ENCODE measurements around the gene CCDC7. TPM values are rescaled to one million over a fixed set of nuclear protein-coding genes. Genes with fewer than 3 reads are reported as not detected.
"Not testable (repeated sequence)": the region's sequence is repeated elsewhere in the genome, so short reads cannot be mapped to it uniquely, and the experiment has no call there.

CCDC7 gene
- polyA plus RNA-seq, 6 donors from 2014 or later = 3.8 to 14.4 (median 5.8) TPM; not detected in 1

DNA sequence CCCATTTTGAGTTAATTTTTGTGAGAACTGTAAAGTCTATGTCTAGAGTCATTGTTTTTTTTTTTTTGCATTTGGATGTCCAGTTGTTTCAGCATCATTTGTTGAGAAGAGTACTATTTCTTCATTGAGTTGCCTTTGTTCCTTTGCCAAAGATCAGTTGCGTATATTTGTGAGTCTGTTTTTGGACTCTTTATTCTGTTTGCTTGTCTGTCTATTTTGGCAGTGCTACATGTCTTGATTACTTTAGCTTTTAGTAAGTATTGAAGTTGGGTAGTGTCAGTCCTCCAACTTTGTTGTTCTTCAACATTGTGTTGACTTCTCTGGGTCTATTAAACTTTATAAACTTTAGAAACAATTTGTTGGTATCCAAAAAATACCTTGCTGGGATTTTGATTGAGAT lies 31.6 kb downstream of the CCDC7 start:
- no peak overlapping the region for H3K27ac Mint-ChIP-seq
- peaks cover 10 to 28% (median 21%) of the 10 kb centered on the region in 7 donors for H3K9me3 Mint-ChIP-seq
- no peaks in the 10 kb centered on the region for H3K27me3 Mint-ChIP-seq
- peaks cover 35 to 72% of the 10 kb centered on the region in 2 donors for H3K36me3 Mint-ChIP-seq
- H3K4me3 Mint-ChIP-seq = no peak overlapping the region
- DNase-seq = no peak
- H3K4me1 Mint-ChIP-seq = peaks cover 0 to 5% (median 0%) of the 10 kb centered on the region in 3 donors
- ATAC-seq (ENCODE audit: low read depth in 2 of 2) = no peak

DNA sequence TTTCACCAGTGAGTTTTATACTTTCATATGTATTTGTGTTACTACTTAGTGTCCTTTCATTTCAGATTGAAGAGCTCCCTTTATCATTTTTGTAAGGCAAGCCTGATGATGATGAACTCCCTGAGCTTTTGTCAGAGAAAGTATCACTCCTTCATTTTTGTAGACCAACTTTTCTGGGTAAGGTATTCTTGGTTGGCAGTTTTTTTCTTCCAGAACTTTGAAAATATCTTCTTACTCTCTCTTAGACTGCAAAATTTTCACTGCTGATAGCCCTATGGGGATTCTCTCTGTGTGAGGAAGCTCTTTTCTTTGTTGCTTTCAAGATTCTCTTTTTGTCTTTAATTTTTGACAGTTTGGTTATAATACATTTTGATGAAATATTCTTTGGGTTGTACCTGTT lies 35.7 kb downstream of the CCDC7 start:
- no peak overlapping the region for H3K4me3 Mint-ChIP-seq
- H3K27ac Mint-ChIP-seq = no peak overlapping the region
- peaks cover 10 to 44% (median 38%) of the 10 kb centered on the region in 7 donors for H3K9me3 Mint-ChIP-seq
- DNase-seq (no peak), ATAC-seq (ENCODE audit: low read depth in 2 of 2) (no peak)
- H3K36me3 Mint-ChIP-seq = peaks cover 36 to 76% of the 10 kb centered on the region in 2 donors
- no peaks in the 10 kb centered on the region for H3K4me1 Mint-ChIP-seq
- H3K27me3 Mint-ChIP-seq = no peaks in the 10 kb centered on the region

DNA sequence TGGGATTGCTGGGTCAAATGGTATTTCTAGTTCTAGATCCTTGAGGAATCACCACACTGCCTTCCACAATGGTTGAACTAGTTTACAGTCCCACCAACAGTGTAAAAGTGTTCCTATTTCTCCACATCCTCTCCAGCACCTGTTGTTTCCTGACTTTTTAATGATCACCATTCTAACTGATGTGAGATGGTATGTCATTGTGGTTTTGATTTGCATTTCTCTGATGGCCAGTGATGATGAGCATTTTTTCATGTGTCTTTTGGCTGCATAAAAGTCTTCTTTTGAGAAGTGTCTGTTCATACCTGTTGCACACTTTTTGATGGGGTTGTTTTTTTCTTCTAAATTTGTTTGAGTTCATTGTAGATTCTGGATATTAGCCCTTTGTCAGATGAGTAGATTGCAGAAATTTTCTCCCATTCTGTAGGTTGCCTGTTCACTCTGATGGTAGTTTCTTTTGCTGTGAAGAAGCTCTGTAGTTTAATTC lies 37.1 kb downstream of the CCDC7 start:
- Mint-ChIP-seq H3K36me3 (peaks cover 44 to 70% of the 10 kb centered on the region in 2 donors), H3K9me3 (peaks cover 13 to 50% (median 40%) of the 10 kb centered on the region in 7 donors)
- ATAC-seq (ENCODE audit: low read depth in 2 of 2); H3K27me3 Mint-ChIP-seq; H3K27ac Mint-ChIP-seq; H3K4me1 Mint-ChIP-seq; H3K4me3 Mint-ChIP-seq; DNase-seq: not testable (repeated sequence)

DNA sequence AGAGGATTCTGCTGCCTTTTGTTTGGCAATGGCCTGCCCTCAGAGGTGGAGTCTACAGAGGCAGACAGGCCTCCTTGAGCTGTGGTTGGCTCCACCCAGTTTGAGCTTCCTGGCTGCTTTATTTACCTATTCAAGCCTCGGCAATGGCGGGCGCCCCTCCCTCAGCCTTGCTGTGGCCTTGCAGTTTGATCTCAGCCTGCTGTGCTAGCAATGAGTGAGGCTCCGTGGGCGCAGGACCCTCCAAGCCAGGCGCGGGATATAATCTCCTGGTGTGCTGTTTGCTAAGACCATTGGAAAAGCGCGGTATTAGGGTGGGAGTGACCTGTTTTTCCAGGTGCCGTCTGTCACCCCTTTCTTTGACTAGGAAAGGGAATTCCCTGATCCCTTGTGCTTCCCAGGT lies 42.1 kb downstream of the CCDC7 start:
- not testable (repeated sequence) for H3K27me3 Mint-ChIP-seq; H3K4me1 Mint-ChIP-seq; H3K4me3 Mint-ChIP-seq; ATAC-seq (ENCODE audit: low read depth in 2 of 2); H3K27ac Mint-ChIP-seq; DNase-seq
- Mint-ChIP-seq H3K9me3 (peaks cover 9 to 37% (median 25%) of the 10 kb centered on the region in 7 donors), H3K36me3 (peaks cover 39 to 61% of the 10 kb centered on the region in 2 donors)

DNA sequence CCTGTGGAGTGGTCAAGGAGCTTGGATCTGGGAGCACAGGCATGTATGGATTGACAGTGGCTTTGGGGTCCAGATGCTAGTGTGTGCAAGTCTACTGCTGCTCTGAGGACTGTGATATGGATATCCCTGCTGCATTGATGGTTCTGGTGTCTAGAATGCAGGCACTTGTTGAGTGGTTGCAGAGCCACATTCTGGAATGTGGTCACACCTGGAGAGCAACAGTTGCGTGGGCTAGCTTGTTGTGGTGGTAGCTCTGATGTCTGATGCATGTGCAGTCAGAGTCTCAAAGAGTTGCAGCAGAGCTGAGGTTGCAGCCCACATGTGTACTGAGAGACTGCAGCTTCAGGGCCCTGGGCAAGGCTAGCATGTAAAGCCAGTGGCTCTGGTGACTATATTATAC lies 43.2 kb downstream of the CCDC7 start:
- DNase-seq = no peak
- Mint-ChIP-seq H3K4me3 (no peak overlapping the region), H3K27me3 (no peaks in the 10 kb centered on the region), H3K9me3 (peaks cover 9 to 28% (median 15%) of the 10 kb centered on the region in 7 donors), H3K4me1 (no peaks in the 10 kb centered on the region), H3K36me3 (peaks cover 39 to 60% of the 10 kb centered on the region in 2 donors), H3K27ac (no peak overlapping the region)
- ATAC-seq (ENCODE audit: low read depth in 2 of 2) = no peak

DNA sequence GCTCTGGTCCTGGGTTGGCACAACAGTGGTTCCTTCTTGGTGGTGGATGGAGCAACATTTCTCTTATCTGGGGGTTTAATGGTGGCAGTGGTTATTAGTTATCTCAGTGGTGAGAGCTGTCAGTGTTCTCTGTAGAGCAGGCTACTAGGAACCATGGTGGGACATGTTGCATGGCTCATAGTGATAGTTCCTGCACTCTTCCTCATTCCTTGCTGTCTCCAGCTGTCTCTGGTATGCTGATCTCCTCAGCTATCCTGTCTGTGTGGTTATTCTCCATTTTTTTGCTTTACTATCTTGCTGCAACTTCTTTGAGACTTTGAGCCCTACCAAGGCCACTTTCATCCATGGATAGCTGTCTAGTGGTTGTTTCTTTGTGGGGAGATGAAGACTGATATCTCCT lies 44.0 kb downstream of the CCDC7 start:
- DNase-seq = no peak
- ATAC-seq (ENCODE audit: low read depth in 2 of 2) = no peak
- Mint-ChIP-seq H3K4me3 (no peak overlapping the region), H3K4me1 (no peaks in the 10 kb centered on the region), H3K9me3 (peaks cover 9 to 22% (median 15%) of the 10 kb centered on the region in 7 donors), H3K27me3 (no peaks in the 10 kb centered on the region), H3K36me3 (peaks cover 39 to 58% of the 10 kb centered on the region in 2 donors), H3K27ac (no peak overlapping the region)

DNA sequence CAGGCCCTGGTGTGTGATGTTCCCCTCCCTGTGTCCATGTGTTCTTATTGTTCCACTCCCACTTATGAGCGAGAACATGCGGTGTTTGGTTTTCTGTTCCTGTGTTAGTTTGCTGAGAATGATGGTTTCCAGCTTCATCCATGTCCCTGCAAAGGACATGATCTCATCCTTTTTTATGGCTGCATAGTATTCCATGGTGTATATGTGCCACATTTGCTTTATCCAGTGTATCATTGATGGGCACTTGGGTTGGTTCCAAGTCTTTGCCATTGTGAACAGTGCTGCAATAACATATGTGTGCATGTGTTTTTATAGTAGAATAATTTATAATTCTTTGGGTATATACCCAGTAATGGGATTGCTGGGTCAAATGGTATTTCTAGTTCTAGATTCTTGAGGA lies 48.6 kb downstream of the CCDC7 start:
- ATAC-seq (ENCODE audit: low read depth in 2 of 2); DNase-seq; H3K4me1 Mint-ChIP-seq; H3K27ac Mint-ChIP-seq; H3K27me3 Mint-ChIP-seq; H3K4me3 Mint-ChIP-seq: not testable (repeated sequence)
- peaks cover 32 to 43% of the 10 kb centered on the region in 2 donors for H3K36me3 Mint-ChIP-seq
- H3K9me3 Mint-ChIP-seq = peaks cover 2 to 23% (median 7%) of the 10 kb centered on the region in 7 donors

DNA sequence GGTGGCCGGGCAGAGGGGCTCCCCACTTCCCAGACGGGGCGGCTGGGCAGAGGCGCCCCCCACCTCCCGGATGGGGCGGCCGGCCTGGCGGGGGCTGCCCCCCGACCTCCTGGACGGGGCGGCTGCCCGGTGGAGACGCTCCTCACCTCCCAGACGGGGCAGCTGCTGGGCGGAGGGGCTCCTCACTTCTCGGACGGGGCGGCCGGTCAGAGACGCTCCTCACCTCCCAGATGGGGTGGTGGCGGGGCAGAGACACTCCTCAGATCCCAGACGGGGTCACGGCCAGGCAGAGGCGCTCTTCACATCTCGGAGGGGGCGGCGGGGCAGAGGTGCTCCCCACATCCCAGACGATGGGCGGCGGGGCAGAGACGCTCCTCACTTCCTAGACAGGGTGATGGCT lies 54.2 kb downstream of the CCDC7 start:
- not testable (repeated sequence) for H3K27ac Mint-ChIP-seq; DNase-seq; ATAC-seq (ENCODE audit: low read depth in 2 of 2); H3K4me3 Mint-ChIP-seq; H3K27me3 Mint-ChIP-seq; H3K4me1 Mint-ChIP-seq
- peaks cover 20 to 42% of the 10 kb centered on the region in 2 donors for H3K36me3 Mint-ChIP-seq
- H3K9me3 Mint-ChIP-seq = peaks cover 7 to 28% (median 14%) of the 10 kb centered on the region in 7 donors

DNA sequence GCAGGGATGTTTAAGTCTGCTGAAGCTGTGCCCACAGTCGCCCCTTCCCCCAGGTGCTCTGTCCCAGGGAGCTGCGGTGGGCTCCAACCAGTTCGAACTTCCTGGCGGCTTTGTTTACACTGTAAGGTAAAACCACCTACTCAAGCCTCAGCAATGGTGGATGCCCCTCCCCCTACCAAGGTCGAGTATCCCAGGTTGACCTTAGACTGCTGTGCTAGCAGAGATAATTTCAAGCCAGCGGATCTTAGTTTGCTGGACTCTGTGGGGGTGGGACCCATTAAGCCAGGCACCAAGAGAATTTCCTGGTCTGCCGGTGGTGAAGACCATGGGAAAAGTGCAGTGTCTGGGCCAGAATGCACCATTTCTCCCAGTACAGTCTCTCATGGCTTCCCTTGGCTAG lies 56.0 kb downstream of the CCDC7 start:
- DNase-seq (no peak), ATAC-seq (ENCODE audit: low read depth in 2 of 2) (no peak)
- H3K4me3 Mint-ChIP-seq = no peak overlapping the region
- H3K36me3 Mint-ChIP-seq = peaks cover 9 to 31% of the 10 kb centered on the region in 2 donors
- no peaks in the 10 kb centered on the region for H3K27me3 Mint-ChIP-seq
- peaks cover 4 to 21% (median 11%) of the 10 kb centered on the region in 7 donors for H3K9me3 Mint-ChIP-seq
- no peak overlapping the region for H3K27ac Mint-ChIP-seq
- H3K4me1 Mint-ChIP-seq = peaks cover 0 to 4% (median 0%) of the 10 kb centered on the region in 3 donors

DNA sequence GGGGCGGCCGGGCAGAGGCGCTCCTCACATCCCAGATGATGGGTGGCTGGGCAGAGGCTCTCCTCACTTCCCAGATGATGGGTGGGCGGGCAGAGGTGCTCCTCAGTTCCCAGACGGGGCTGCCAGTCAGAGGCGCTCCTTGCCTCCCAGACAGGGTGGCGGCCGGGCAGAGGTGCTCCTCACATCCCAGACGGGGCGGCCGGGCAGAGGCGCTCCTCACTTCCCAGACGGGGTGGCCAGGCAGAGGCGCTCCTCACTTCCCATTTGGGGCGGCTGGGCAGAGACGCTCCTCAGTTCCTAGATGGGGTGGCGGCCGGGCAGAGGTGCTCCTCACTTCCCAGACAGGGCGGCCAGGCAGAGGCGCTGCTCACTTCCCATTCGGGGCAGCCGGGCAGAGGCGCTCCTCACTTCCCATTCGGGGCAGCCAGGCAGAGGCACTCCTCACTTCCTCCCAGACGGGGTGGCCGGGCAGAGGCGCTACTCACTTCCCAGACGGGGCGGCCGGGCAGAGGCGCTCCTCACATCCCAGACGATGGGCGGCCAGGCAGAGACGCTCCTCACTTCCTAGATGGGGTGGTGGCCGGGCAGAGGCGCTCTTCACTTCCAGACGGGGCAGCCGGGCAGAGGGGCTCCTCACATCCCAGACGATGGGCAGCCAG lies 60.0 kb downstream of the CCDC7 start:
- Mint-ChIP-seq H3K9me3 (peaks cover 3 to 26% (median 8%) of the 10 kb centered on the region in 7 donors), H3K36me3 (peaks cover 4 to 14% of the 10 kb centered on the region in 2 donors), H3K27ac (peak overlapping the region in 1 of 6 donors; percentile 47)
- DNase-seq; H3K4me3 Mint-ChIP-seq; H3K27me3 Mint-ChIP-seq; H3K4me1 Mint-ChIP-seq; ATAC-seq (ENCODE audit: low read depth in 2 of 2): not testable (repeated sequence)

DNA sequence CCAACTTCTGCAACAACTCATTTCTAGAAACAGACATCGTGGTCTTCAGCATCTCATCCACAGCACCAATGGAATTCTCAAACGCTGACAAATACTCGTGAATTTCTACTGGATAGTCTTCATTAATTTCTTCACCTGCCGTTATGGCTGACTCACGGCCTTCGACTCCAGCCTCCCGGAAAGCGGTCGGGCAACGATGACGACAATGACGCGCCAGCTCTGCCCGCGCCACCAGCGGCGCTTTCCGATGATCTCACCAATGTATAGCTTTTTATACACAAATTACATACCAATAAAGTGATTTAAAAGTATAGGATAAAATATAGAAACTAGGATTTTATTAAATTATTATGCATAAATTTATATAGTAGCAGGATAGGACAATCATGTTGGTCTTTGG lies 65.7 kb downstream of the CCDC7 start:
- ATAC-seq (ENCODE audit: low read depth in 2 of 2) = no peak
- Mint-ChIP-seq H3K4me3 (no peak overlapping the region), H3K27ac (peak overlapping the region in 2 of 6 donors; percentile 47 to 49), H3K9me3 (peaks cover 0 to 9% (median 0%) of the 10 kb centered on the region in 7 donors), H3K36me3 (peaks cover 0 to 14% of the 10 kb centered on the region in 2 donors), H3K4me1 (no peaks in the 10 kb centered on the region), H3K27me3 (no peaks in the 10 kb centered on the region)
- DNase-seq = no peak

DNA sequence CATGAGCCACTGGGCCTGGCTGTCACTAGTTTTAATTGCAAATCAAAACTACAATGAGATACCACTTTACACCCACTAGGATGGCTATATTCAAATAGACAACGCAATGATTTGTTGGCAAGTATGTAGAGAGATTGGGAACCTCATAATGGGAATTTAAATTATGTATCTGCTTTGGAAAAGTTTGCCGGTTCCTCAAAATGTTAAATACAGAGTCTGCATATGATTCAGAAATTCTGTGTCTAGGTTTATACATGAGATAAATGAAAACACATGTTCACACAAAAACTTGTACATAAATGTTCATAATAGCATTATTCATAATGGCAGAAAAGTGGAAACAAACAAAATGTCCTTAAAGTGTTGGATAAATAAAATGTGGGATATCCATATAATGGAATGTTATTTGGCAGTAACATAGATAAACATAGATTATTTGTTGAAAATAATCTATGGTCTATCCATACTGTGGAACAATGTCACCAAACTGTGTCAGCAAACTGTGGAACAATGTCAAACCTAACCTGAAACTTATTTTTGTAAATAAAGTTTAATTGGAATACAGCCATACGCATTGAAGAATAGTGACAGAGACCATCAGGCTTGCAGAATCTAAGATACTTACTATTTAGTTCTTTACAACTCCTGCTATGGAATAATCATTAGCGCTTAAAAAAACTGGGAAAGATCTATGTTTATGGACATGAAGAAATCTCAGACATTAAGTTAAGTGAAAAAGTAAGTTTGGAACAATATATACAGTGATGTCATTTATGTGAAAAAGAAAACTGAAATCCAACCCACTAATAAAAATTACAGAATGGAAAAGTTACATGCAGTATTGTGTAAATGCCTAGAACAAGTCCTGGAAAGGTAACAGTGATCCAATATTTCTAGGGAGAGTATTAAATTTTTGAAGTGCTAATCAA lies 70.9 kb downstream of the CCDC7 start:
- Mint-ChIP-seq H3K9me3 (peaks cover 4 to 23% (median 12%) of the 10 kb centered on the region in 7 donors), H3K36me3 (peaks cover 0 to 10% of the 10 kb centered on the region in 2 donors), H3K4me3 (no peak overlapping the region), H3K27ac (no peak overlapping the region), H3K27me3 (no peaks in the 10 kb centered on the region), H3K4me1 (no peaks in the 10 kb centered on the region)
- ATAC-seq (ENCODE audit: low read depth in 2 of 2) (no peak), DNase-seq (no peak)

DNA sequence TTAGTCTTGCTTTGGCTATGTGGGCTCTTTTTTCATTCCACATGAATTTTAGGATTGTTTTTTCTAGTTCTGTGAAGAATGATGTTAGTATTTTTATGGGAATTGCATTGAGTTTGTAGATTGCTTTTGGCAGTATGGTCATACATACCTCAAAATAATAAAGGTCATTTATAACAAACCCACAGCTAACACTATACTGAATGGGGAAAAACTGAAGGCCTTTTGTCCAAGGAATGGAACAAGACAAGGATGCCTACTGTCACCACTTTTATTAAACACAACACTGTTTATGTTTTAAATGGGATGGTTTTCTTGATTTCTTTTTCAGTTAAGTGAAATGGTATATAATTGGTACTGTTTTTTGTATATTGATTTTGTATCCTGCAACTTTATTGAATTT lies 84.3 kb downstream of the CCDC7 start:
- Mint-ChIP-seq H3K4me1 (no peaks in the 10 kb centered on the region), H3K27me3 (no peaks in the 10 kb centered on the region), H3K4me3 (no peak overlapping the region), H3K27ac (no peak overlapping the region), H3K36me3 (peaks cover 48 to 54% of the 10 kb centered on the region in 2 donors), H3K9me3 (peaks cover 4 to 36% (median 20%) of the 10 kb centered on the region in 7 donors)
- ATAC-seq (ENCODE audit: low read depth in 2 of 2) (no peak), DNase-seq (no peak)

All from naive B cell (primary cell).